Measurements from ENCODE around the gene RXRB. TPM values are rescaled to one million over a fixed set of nuclear protein-coding genes. Genes with fewer than 3 reads are reported as not detected.
A peak's percentile ranks its signal among the peaks of the same experiment; 100 is the strongest.

Gene RXRB
- total and polyA plus RNA-seq, 7 donors = 19.2 to 45.9 (median 34.7) TPM

GRCh38 chr6:33189164-33189563, 11.3 kb downstream of the RXRB start:
- DNase-seq (peak in 1 of 2 donors; percentile 49), ATAC-seq (no peak)
- intact Hi-C loops (cut with DNase I) = no loop called here
- peaks cover 0 to 4% of the 10 kb centered on the region in 2 donors for H3K36me3 ChIP-seq (ENCODE audit: insufficient read depth in 1 of 2, low read depth in 1 of 2)
- H3K4me1 ChIP-seq = peaks cover 19% of the 10 kb centered on the region
- H3K4me3 ChIP-seq = no peak overlapping the region
- no peak for TF ChIP-seq CTCF (IDR thresholded peaks at IDR 0.05)
- no peak overlapping the region for H3K27ac ChIP-seq
- H3K9me3 ChIP-seq = no peaks in the 10 kb centered on the region
- 77 to 87% (median 81%) methylated on average over 8 of the region's 8 CpGs for WGBS, 3 donors
- H3K27me3 ChIP-seq (ENCODE audit: insufficient read depth in 3 of 3, low read length in 2 of 3) = no peaks in the 10 kb centered on the region

DNA sequence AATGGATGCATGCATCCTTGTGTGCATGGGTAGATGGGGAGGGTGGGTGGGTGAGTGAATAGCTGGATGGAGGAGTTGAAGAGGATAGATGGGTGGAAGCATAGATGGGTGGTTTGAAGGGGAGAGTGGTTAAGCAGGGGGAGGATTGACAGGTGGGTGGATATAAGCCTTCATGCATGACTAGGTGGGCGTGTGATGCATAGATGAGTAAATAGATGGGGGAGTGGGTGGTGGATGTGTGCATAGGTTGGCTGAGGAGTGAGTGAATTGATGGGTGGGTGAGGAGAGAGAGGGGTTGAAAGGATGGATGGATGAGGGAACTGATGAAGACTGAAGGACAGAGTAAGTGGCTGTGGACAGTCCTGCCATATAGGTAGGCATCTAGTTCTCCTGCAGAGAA, 12.7 kb downstream of the RXRB start:
- no peak for TF ChIP-seq CTCF (IDR thresholded peaks at IDR 0.05)
- Histone ChIP-seq H3K36me3 (ENCODE audit: insufficient read depth in 1 of 2, low read depth in 1 of 2) (no peaks in the 10 kb centered on the region), H3K27me3 (ENCODE audit: insufficient read depth in 3 of 3, low read length in 2 of 3) (no peaks in the 10 kb centered on the region), H3K27ac (no peak overlapping the region), H3K4me1 (peaks cover 18% of the 10 kb centered on the region), H3K9me3 (no peaks in the 10 kb centered on the region), H3K4me3 (no peak overlapping the region)
- DNase-seq = no peak
- ATAC-seq = no peak
- intact Hi-C loops (cut with DNase I) = no loop called here
- 79 to 92% (median 91%) methylated on average over 1 of the region's 1 CpG for WGBS, 3 donors

GRCh38 chr6:33185654-33186187, 14.7 kb downstream of the RXRB start:
- 75 to 90% (median 87%) methylated on average over 4 of the region's 4 CpGs for WGBS, 3 donors
- intact Hi-C loops (cut with DNase I) = no loop called here
- H3K27me3 ChIP-seq (ENCODE audit: insufficient read depth in 3 of 3, low read length in 2 of 3) = no peaks in the 10 kb centered on the region

GRCh38 chr6:33185190-33185589, 15.3 kb downstream of the RXRB start:
- no peak for TF ChIP-seq CTCF (IDR thresholded peaks at IDR 0.05)
- Histone ChIP-seq H3K36me3 (ENCODE audit: insufficient read depth in 1 of 2, low read depth in 1 of 2) (no peaks in the 10 kb centered on the region), H3K4me1 (no peaks in the 10 kb centered on the region), H3K27ac (no peak overlapping the region), H3K9me3 (no peaks in the 10 kb centered on the region), H3K4me3 (no peak overlapping the region), H3K27me3 (ENCODE audit: insufficient read depth in 3 of 3, low read length in 2 of 3) (no peaks in the 10 kb centered on the region)
- DNase-seq (peak in 1 of 2 donors; percentile 39), ATAC-seq (no peak)
- WGBS, 3 donors = 62 to 77% (median 73%) methylated on average over 5 to 9 of the region's 9 CpGs
- intact Hi-C loops (cut with DNase I) = no loop called here

More at GRCh38 chr6:33185654-33186187, 14.7 kb downstream of the RXRB start:
- no peak overlapping the region for H3K27ac ChIP-seq
- TF ChIP-seq CTCF (IDR thresholded peaks at IDR 0.05) = no peak
- ATAC-seq = no peak
- no peaks in the 10 kb centered on the region for H3K4me1 ChIP-seq
- no peaks in the 10 kb centered on the region for H3K36me3 ChIP-seq (ENCODE audit: insufficient read depth in 1 of 2, low read depth in 1 of 2)
- no peaks in the 10 kb centered on the region for H3K9me3 ChIP-seq
- no peak for DNase-seq
- H3K4me3 ChIP-seq = no peak overlapping the region

- 67 to 77% (median 75%) methylated on average over 5 of the region's 5 CpGs for WGBS, 3 donors
- ATAC-seq (no peak), DNase-seq (no peak)
- intact Hi-C loops (cut with DNase I) = no loop called here
- Histone ChIP-seq H3K4me1 (no peaks in the 10 kb centered on the region), H3K36me3 (ENCODE audit: insufficient read depth in 1 of 2, low read depth in 1 of 2) (no peaks in the 10 kb centered on the region), H3K27me3 (ENCODE audit: insufficient read depth in 3 of 3, low read length in 2 of 3) (no peaks in the 10 kb centered on the region), H3K27ac (no peak overlapping the region), H3K4me3 (no peak overlapping the region), H3K9me3 (no peaks in the 10 kb centered on the region)
- TF ChIP-seq CTCF (IDR thresholded peaks at IDR 0.05) = no peak
Measured at GRCh38 chr6:33183071-33183683, 17.3 kb downstream of the RXRB start.

All from psoas muscle (tissue), 8 donors.